ENCODE results near the gene ETNK1. TPM values are rescaled to one million over a fixed set of nuclear protein-coding genes. Genes with fewer than 3 reads are reported as not detected.
"Not testable (repeated sequence)": the region's sequence is repeated elsewhere in the genome, so short reads cannot be mapped to it uniquely, and the experiment has no call there.

ETNK1 gene
- polyA plus RNA-seq, 1 of the 3 experiments (the other 2 are of a cell fraction), result 7.9 TPM

DNA sequence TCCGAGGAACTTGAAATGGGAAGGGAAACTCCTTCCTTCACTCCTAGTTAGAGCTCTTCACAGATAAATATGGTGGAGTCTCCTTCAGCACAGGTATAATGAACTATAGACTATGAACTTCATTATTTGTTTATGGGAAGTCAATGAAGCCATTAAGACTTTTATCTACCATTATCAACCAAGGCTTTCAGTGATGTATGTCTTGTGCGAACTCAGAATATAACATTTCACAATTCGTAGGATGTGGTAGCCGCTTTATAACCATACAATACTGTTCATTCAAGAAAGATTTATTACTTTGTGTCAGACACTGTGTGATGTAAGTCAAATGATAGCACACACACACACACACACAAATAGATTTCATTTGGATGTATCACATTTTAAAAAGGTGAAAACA, 24.8 kb upstream of the ETNK1 start (continued):
- TF ChIP-seq USF2 (IDR thresholded peaks at IDR 0.05; ENCODE audit: borderline replicate concordance, low read depth, low read length) (no peak), SIN3A (IDR thresholded peaks at IDR 0.05; ENCODE audit: borderline replicate concordance, low read depth, low read length) (no peak), TCF12 (IDR thresholded peaks at IDR 0.05) (no peak), FOXM1 (IDR thresholded peaks at IDR 0.05; ENCODE audit: low read depth) (no peak), GABPA (IDR thresholded peaks at IDR 0.05; ENCODE audit: low read depth) (no peak), MEF2A (IDR thresholded peaks at IDR 0.05; ENCODE audit: borderline replicate concordance, low read depth) (no peak), EP300 (IDR thresholded peaks at IDR 0.05; ENCODE audit: borderline replicate concordance in 1 of 2, low read depth in 1 of 2, low read length in 1 of 2) (no peak)
- TF ChIP-seq, protein P1, sequence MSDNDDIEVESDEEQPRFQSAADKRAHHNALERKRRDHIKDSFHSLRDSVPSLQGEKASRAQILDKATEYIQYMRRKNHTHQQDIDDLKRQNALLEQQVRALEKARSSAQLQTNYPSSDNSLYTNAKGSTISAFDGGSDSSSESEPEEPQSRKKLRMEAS (IDR thresholded peaks at IDR 0.05; ENCODE audit: low read depth), result no peak
- TF ChIP-seq, protein P2, sequence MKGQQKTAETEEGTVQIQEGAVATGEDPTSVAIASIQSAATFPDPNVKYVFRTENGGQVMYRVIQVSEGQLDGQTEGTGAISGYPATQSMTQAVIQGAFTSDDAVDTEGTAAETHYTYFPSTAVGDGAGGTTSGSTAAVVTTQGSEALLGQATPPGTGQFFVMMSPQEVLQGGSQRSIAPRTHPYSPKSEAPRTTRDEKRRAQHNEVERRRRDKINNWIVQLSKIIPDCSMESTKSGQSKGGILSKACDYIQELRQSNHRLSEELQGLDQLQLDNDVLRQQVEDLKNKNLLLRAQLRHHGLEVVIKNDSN (IDR thresholded peaks at IDR 0.05; ENCODE audit: borderline replicate concordance, low read depth), result no peak

GRCh38 chr12:22609501-22609900, 15.5 kb upstream of the ETNK1 start:
- no peak for TF ChIP-seq YY1 (IDR thresholded peaks at IDR 0.05; ENCODE audit: low read depth)
- no peak for TF ChIP-seq ELF1 (IDR thresholded peaks at IDR 0.05)
- no peak for DNase-seq
- 49% methylated on average over 4 of the region's 4 CpGs for WGBS (ENCODE audit: low lambda C conversion rate)
- ChIA-PET CTCF (no interaction called here), POLR2A (no interaction called here)
- H3K27ac ChIP-seq (ENCODE audit: low read depth in 2 of 2, low read length in 1 of 2), result no peak overlapping the region
- no peaks in the 10 kb centered on the region for H3K9me3 ChIP-seq
- no peak overlapping the region for H2AFZ ChIP-seq (ENCODE audit: low read depth)
- no peaks in the 10 kb centered on the region for H3K9me2 ChIP-seq
- no peaks in the 10 kb centered on the region for H3K27me3 ChIP-seq (ENCODE audit: insufficient read depth)
- H3K4me1 ChIP-seq (ENCODE audit: control insufficient read depth in 1 of 2, insufficient read depth in 2 of 2, low read depth in 1 of 2, low read length in 1 of 2), result no peaks in the 10 kb centered on the region
- no peaks in the 10 kb centered on the region for H3K36me3 ChIP-seq (replicated peaks in 1 of 2; ENCODE audit: control insufficient read depth in 1 of 2, insufficient read depth in 2 of 2, low read length in 1 of 2)
- no peak overlapping the region for H3K4me3 ChIP-seq (ENCODE audit: low read depth in 2 of 2, low read length in 1 of 2)
- H3F3A ChIP-seq (replicated peaks; ENCODE audit: insufficient read depth), result no peaks in the 10 kb centered on the region
- H3K79me2 ChIP-seq (ENCODE audit: insufficient read depth), result no peaks in the 10 kb centered on the region
- no peaks in the 10 kb centered on the region for H4K20me1 ChIP-seq (ENCODE audit: insufficient read depth)
- H3K9ac ChIP-seq, result no peak overlapping the region
- H3K4me2 ChIP-seq, result no peak overlapping the region

GRCh38 chr12:22610131-22610530, 14.8 kb upstream of the ETNK1 start:
- Histone ChIP-seq H3K9me3 (no peaks in the 10 kb centered on the region), H3K4me2 (no peak overlapping the region), H3K4me1 (ENCODE audit: control insufficient read depth in 1 of 2, insufficient read depth in 2 of 2, low read depth in 1 of 2, low read length in 1 of 2) (no peaks in the 10 kb centered on the region), H3F3A (replicated peaks; ENCODE audit: insufficient read depth) (no peaks in the 10 kb centered on the region), H4K20me1 (ENCODE audit: insufficient read depth) (no peaks in the 10 kb centered on the region), H3K79me2 (ENCODE audit: insufficient read depth) (no peaks in the 10 kb centered on the region), H3K27ac (ENCODE audit: low read depth in 2 of 2, low read length in 1 of 2) (no peak overlapping the region), H3K9ac (no peak overlapping the region), H3K27me3 (ENCODE audit: insufficient read depth) (no peaks in the 10 kb centered on the region), H2AFZ (ENCODE audit: low read depth) (no peak overlapping the region), H3K9me2 (no peaks in the 10 kb centered on the region), H3K4me3 (ENCODE audit: low read depth in 2 of 2, low read length in 1 of 2) (no peak overlapping the region), H3K36me3 (replicated peaks in 1 of 2; ENCODE audit: control insufficient read depth in 1 of 2, insufficient read depth in 2 of 2, low read length in 1 of 2) (no peaks in the 10 kb centered on the region)
- ChIA-PET CTCF (no interaction called here), POLR2A (no interaction called here)
- WGBS (ENCODE audit: low lambda C conversion rate), result 14% methylated on average over 3 of the region's 3 CpGs
- no peak for TF ChIP-seq USF2 (IDR thresholded peaks at IDR 0.05; ENCODE audit: borderline replicate concordance, low read depth, low read length)
- TF ChIP-seq MEF2A (IDR thresholded peaks at IDR 0.05; ENCODE audit: borderline replicate concordance, low read depth), result no peak
- DNase-seq, result no peak

DNA sequence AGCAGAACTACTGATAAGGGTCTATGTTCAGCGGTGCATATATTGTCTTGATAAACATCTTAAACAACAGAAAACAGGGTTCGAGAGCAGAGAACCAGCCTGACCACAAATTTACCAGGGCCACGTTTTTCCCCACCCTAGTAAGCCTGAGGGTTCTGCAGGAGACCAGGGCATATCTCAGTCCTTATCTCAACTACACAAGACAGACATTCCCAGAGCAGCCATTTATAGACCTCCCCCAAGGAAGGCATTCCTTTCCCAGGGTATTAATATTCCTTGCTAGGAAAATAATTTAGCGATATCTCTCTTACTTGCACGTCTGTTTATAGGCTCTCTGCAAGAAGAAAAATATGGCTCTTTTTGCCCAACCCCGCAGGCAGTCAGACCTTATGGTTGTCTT, 12.1 kb upstream of the ETNK1 start:
- H3K4me2 ChIP-seq; H3K79me2 ChIP-seq (ENCODE audit: insufficient read depth); H3K4me3 ChIP-seq (ENCODE audit: low read depth in 2 of 2, low read length in 1 of 2); H3K9me2 ChIP-seq; H3K9ac ChIP-seq; CTCF ChIA-PET; H3K4me1 ChIP-seq (ENCODE audit: control insufficient read depth in 1 of 2, insufficient read depth in 2 of 2, low read depth in 1 of 2, low read length in 1 of 2); H3F3A ChIP-seq (replicated peaks; ENCODE audit: insufficient read depth); H3K27me3 ChIP-seq (ENCODE audit: insufficient read depth); H3K27ac ChIP-seq (ENCODE audit: low read depth in 2 of 2, low read length in 1 of 2); H4K20me1 ChIP-seq (ENCODE audit: insufficient read depth); DNase-seq; H2AFZ ChIP-seq (ENCODE audit: low read depth); H3K36me3 ChIP-seq (replicated peaks in 1 of 2; ENCODE audit: control insufficient read depth in 1 of 2, insufficient read depth in 2 of 2, low read length in 1 of 2); H3K9me3 ChIP-seq; POLR2A ChIA-PET: not testable (repeated sequence)
- WGBS (ENCODE audit: low lambda C conversion rate), result 45% methylated on average over 6 of the region's 6 CpGs

Data from SK-N-SH (cell line).